Panc1 (cell line): Measurements from ENCODE around the gene FAF1. TPM values are rescaled to one million over a fixed set of nuclear protein-coding genes. Genes with fewer than 3 reads are reported as not detected.

ENCODE experiments used
- ATAC-seq: fragments of 200-7000 bp; cut with Tn5 transposase; 2 replicates; pipeline ENCODE4 v1.9.1; 2020; ENCODE audit warnings: mild to moderate bottlenecking, moderate library complexity
- BruUV-seq: library from RNA; stranded (reverse); fragments of 400-500 nt; replicated peaks from 2 replicates; lab custom pipeline; 2021; lab: Mats Ljungman, UMichigan
- CTCF ChIA-PET: fragments of 300-600 bp; sonication (Branson Sonifier 250); formaldehyde crosslinking; loops from one replicate; lab custom pipeline; 2022; ENCODE audit warnings: antibody characterized with exemption; lab: Charles Lee
- POLR2A ChIA-PET: fragments of 300-600 bp; sonication (Branson Sonifier 250); formaldehyde crosslinking; loops from one replicate; lab custom pipeline; 2022; ENCODE audit warnings: antibody characterized with exemption; lab: Charles Lee
- DNase-seq: peaks from one replicate; pipeline ENCODE4 v3.0.0-alpha.2; 2010; ENCODE audit warnings: low read depth, low spot score
- H3K27ac ChIP-seq: 2 replicates; pipeline ENCODE4 v1.5.1; 2011; ENCODE audit warnings: mild to moderate bottlenecking, low read length, inconsistent platforms
- H3K27me3 ChIP-seq: fragments of 200-500 bp; sonication (Bioruptor generic); 2 replicates; pipeline ENCODE4 v1.6.0; 2014; ENCODE audit warnings: low read length, inconsistent platforms; ENCODE audit not compliant: control insufficient read depth, insufficient read depth
- H3K36me3 ChIP-seq: fragments of 200-500 bp; sonication (Bioruptor generic); 2 replicates; pipeline ENCODE4 v1.5.1; 2014; ENCODE audit warnings: inconsistent platforms, mild to moderate bottlenecking, low read length, moderate library complexity; ENCODE audit not compliant: control insufficient read depth, insufficient read depth
- H3K4me1 ChIP-seq: 2 replicates; pipeline ENCODE4 v1.5.1; 2011; ENCODE audit warnings: inconsistent platforms, mild to moderate bottlenecking, low read length, moderate library complexity; ENCODE audit not compliant: control insufficient read depth, insufficient read depth
- H3K4me3 ChIP-seq, 2 experiments: 2 replicates each; pipeline ENCODE4 v1.5.1; 2011 to 2012; ENCODE audit warnings: low read depth in 2 of 2, low read length in 2 of 2, mild to moderate bottlenecking in 2 of 2, inconsistent platforms in 1 of 2, moderate library complexity in 1 of 2
- H3K9me3 ChIP-seq: fragments of 200-500 bp; sonication (Bioruptor generic); 2 replicates; pipeline ENCODE4 v1.5.1; 2014; ENCODE audit warnings: low read depth, mild to moderate bottlenecking, inconsistent platforms, low read length, moderate library complexity; ENCODE audit not compliant: control insufficient read depth, insufficient read depth
- CTCF ChIP-seq: fragments of 450-650 bp; IDR thresholded peaks from 2 replicates; pipeline ENCODE4 v1.5.1; 2017; ENCODE audit warnings: mild to moderate bottlenecking
- POLR2AphosphoS5 ChIP-seq: IDR thresholded peaks from 2 replicates; pipeline ENCODE4 v1.6.1; 2012; ENCODE audit warnings: mild to moderate bottlenecking, low read depth, low read length, moderate library complexity
- REST ChIP-seq, 2 experiments: IDR thresholded peaks; 2 replicates each; pipeline ENCODE4 v1.6.1; 2011 to 2012; ENCODE audit warnings: low read depth in 2 of 2, control low read depth in 1 of 2, low read length in 1 of 2, mild to moderate bottlenecking in 1 of 2, moderate library complexity in 1 of 2; ENCODE audit not compliant: insufficient read depth in 1 of 2
- SIN3A ChIP-seq: IDR thresholded peaks from 2 replicates; pipeline ENCODE4 v1.6.1; 2012; ENCODE audit warnings: low read depth, mild to moderate bottlenecking, low read length, moderate library complexity, borderline replicate concordance; ENCODE audit not compliant: insufficient read depth
- TCF7L2 ChIP-seq: IDR thresholded peaks from 2 replicates; pipeline ENCODE4 v1.6.1; 2011; ENCODE audit warnings: mild to moderate bottlenecking, low read depth, low read length, inconsistent platforms
- in situ Hi-C: cut with HindIII; loops from 2 replicates; pipeline ENCODE4 v1.10.0; 2016; ENCODE audit warnings: low sequenced_read_pairs, low pct_unique_long_range_greater_than_20kb
- intact Hi-C: fragments of 100-400 bp; cut with micrococcal nuclease; formaldehyde crosslinking; loops from one replicate; pipeline ENCODE4 v1.10.0; 2022; ENCODE audit not compliant: unreplicated experiment
- total RNA-seq: library from RNA; stranded (reverse); gene quantifications from one replicate; pipeline ENCODE4 v1.2.1, GENCODE V29; 2021; ENCODE audit not compliant: unreplicated experiment

The FAF1 gene
- total RNA-seq, 1 experiment from 2014 or later = 101 TPM

- intact Hi-C loops = no loop called here
- in situ Hi-C loops = no loop called here
- DNase-seq = no peak
- Histone ChIP-seq H3K4me1 (no peaks in the 10 kb centered on the region), H3K27me3 (no peaks in the 10 kb centered on the region), H3K27ac (no peak overlapping the region), H3K9me3 (no peaks in the 10 kb centered on the region), H3K36me3 (peaks cover 2% of the 10 kb centered on the region; the same call in 1 of the 2 replicates), H3K4me3 (no peak overlapping the region)
- TF ChIP-seq TCF7L2 = no peak
- no peak; the same call in 1 of the 2 replicates for TF ChIP-seq CTCF
- no peak for TF ChIP-seq REST (IDR thresholded peaks at IDR 0.05; ENCODE audit: insufficient read depth in 1 of 2, low read depth in 2 of 2, low read length in 1 of 2)
- TF ChIP-seq POLR2AphosphoS5 = no peak
- no peak for TF ChIP-seq SIN3A
- POLR2A ChIA-PET = no interaction called here
- CTCF ChIA-PET = no interaction called here
- no TSS peak for BruUV-seq
- no peak for ATAC-seq
Measured at GRCh38 chr1:50582346-50582745, 377.7 kb downstream of the FAF1 start.

- no peak overlapping the region for H3K27ac ChIP-seq
- CTCF ChIA-PET = interaction anchor here (0.6 kb wide), 1 partner anchor 14 kb away, joined by 14 read pairs; no protein-coding TSS in a partner anchor
- ATAC-seq = no peak
Measured at GRCh38 chr1:50570066-50570468, 390.0 kb downstream of the FAF1 start.

More at GRCh38 chr1:50570066-50570468, 390.0 kb downstream of the FAF1 start:
- POLR2A ChIA-PET = no interaction called here
- no peaks in the 10 kb centered on the region for H3K9me3 ChIP-seq
- no peaks in the 10 kb centered on the region for H3K27me3 ChIP-seq
- intact Hi-C loops = no loop called here
- no peak overlapping the region for H3K4me3 ChIP-seq
- no TSS peak for BruUV-seq
- peaks cover 7% of the 10 kb centered on the region; the same call in 1 of the 2 replicates for H3K36me3 ChIP-seq
- DNase-seq = no peak
- TF ChIP-seq TCF7L2 (no peak), POLR2AphosphoS5 (no peak), CTCF (no peak), SIN3A (no peak), REST (IDR thresholded peaks at IDR 0.05; ENCODE audit: insufficient read depth in 1 of 2, low read depth in 2 of 2, low read length in 1 of 2) (no peak)
- no peaks in the 10 kb centered on the region for H3K4me1 ChIP-seq
- in situ Hi-C loops = no loop called here
